ENCODE results near the gene CASP7. TPM values are rescaled to one million over a fixed set of nuclear protein-coding genes. Genes with fewer than 3 reads are reported as not detected.

The CASP7 gene
- total RNA-seq, 4 donors from 2014 or later = 11.6 to 17.2 (median 13.8) TPM

GRCh38 chr10:113656896-113657295 is 22.8 kb upstream of the CASP7 start:
- intact Hi-C loops (cut with DNase I) = no loop called here
- DNase-seq = no peak
- WGBS, 2 donors = 47 to 48% methylated on average over 2 of the region's 2 CpGs
- Histone ChIP-seq H3K27me3 (no peaks in the 10 kb centered on the region), H3K36me3 (no peaks in the 10 kb centered on the region), H3K4me1 (no peaks in the 10 kb centered on the region), H3K4me3 (replicated peaks in 1 of 3) (no peak overlapping the region), H3K9me3 (no peaks in the 10 kb centered on the region), H3K27ac (no peak overlapping the region)
- TF ChIP-seq CTCF (IDR thresholded peaks at IDR 0.05) (no peak), POLR2A (IDR thresholded peaks at IDR 0.05) (no peak)

- H3K36me3 ChIP-seq = no peaks in the 10 kb centered on the region
- H3K27ac ChIP-seq = no peak overlapping the region
- no peak overlapping the region for H3K4me3 ChIP-seq (replicated peaks in 1 of 3)
- H3K27me3 ChIP-seq = no peaks in the 10 kb centered on the region
- intact Hi-C loops (cut with DNase I) = no loop called here
- H3K4me1 ChIP-seq = no peaks in the 10 kb centered on the region
- H3K9me3 ChIP-seq = no peaks in the 10 kb centered on the region
- no peak for TF ChIP-seq CTCF (IDR thresholded peaks at IDR 0.05)
- TF ChIP-seq POLR2A (IDR thresholded peaks at IDR 0.05) = no peak
- no peak for DNase-seq
These were observed 22.2 kb upstream of the CASP7 start for GRCh38 chr10:113657544-113657943.

GRCh38 chr10:113661332-113661731 is 18.4 kb upstream of the CASP7 start:
- Histone ChIP-seq H3K36me3 (no peaks in the 10 kb centered on the region), H3K27ac (no peak overlapping the region), H3K4me1 (no peaks in the 10 kb centered on the region), H3K9me3 (no peaks in the 10 kb centered on the region), H3K4me3 (replicated peaks in 1 of 3) (no peak overlapping the region), H3K27me3 (no peaks in the 10 kb centered on the region)
- intact Hi-C loops (cut with DNase I) = no loop called here
- DNase-seq = no peak
- WGBS, 2 donors = 92 to 98% methylated on average over 2 of the region's 2 CpGs
- no peak for TF ChIP-seq CTCF (IDR thresholded peaks at IDR 0.05)

GRCh38 chr10:113663142-113663541 is 16.6 kb upstream of the CASP7 start:
- Histone ChIP-seq H3K4me3 (replicated peaks in 1 of 3) (no peak overlapping the region), H3K36me3 (no peaks in the 10 kb centered on the region), H3K27me3 (no peaks in the 10 kb centered on the region), H3K9me3 (no peaks in the 10 kb centered on the region), H3K27ac (no peak overlapping the region), H3K4me1 (no peaks in the 10 kb centered on the region)
- intact Hi-C loops (cut with DNase I) = no loop called here
- WGBS, 2 donors = 78 to 82% methylated on average over 5 of the region's 5 CpGs
- no peak for TF ChIP-seq POLR2A (IDR thresholded peaks at IDR 0.05)
- no peak for TF ChIP-seq CTCF (IDR thresholded peaks at IDR 0.05)
- DNase-seq = no peak

- H3K9me3 ChIP-seq = no peaks in the 10 kb centered on the region
- no peaks in the 10 kb centered on the region for H3K36me3 ChIP-seq
- WGBS, 2 donors = 65 to 67% methylated on average over 5 of the region's 5 CpGs
- no peak for DNase-seq
- no peak within 1 kb of the TSS for H3K27ac ChIP-seq
- no peaks in the 10 kb centered on the region for H3K4me1 ChIP-seq
- H3K4me3 ChIP-seq (replicated peaks in 1 of 3) = no peak within 1 kb of the TSS
- no peaks in the 10 kb centered on the region for H3K27me3 ChIP-seq
- intact Hi-C loops (cut with DNase I) = no loop called here
- TF ChIP-seq CTCF (IDR thresholded peaks at IDR 0.05) (no peak), POLR2A (IDR thresholded peaks at IDR 0.05) (no peak)
These were observed 15.8 kb upstream of the CASP7 start, which contains the start of gene NRAP for GRCh38 chr10:113663908-113664307. Gene NRAP (minus strand): TSS chr10:113664041. CDS start chr10:113663882, 159 bp downstream.
